OCI-LY1 (cell line): Measurements from ENCODE around the gene VPS35L.

Source experiments
- H2AFZ ChIP-seq: fragments of 200-600 bp; sonication (generic), shearing (Covaris generic); 2 replicates; pipeline ENCODE4 v1.6.0; 2014; ENCODE audit warnings: antibody characterized with exemption, mild to moderate bottlenecking, low read length
- H3F3A ChIP-seq: fragments of 200-600 bp; sonication (generic), shearing (Covaris generic); 2 replicates; pipeline ENCODE4 v1.6.0; 2014; ENCODE audit warnings: mild to moderate bottlenecking, antibody characterized with exemption, low read length, moderate library complexity; ENCODE audit not compliant: insufficient read depth
- H3K27ac ChIP-seq: fragments of 200-600 bp; sonication (generic); 2 replicates; pipeline ENCODE4 v1.5.1; 2014; ENCODE audit warnings: low read length, mixed run types, mild to moderate bottlenecking, low read depth; ENCODE audit not compliant: poor library complexity, severe bottlenecking
- H3K27me3 ChIP-seq: fragments of 200-600 bp; sonication (generic); 2 replicates; pipeline ENCODE4 v1.6.0; 2014; ENCODE audit warnings: antibody characterized with exemption, mild to moderate bottlenecking, low read length, moderate library complexity; ENCODE audit not compliant: insufficient read depth
- H3K36me3 ChIP-seq: fragments of 200-600 bp; sonication (generic); 2 replicates; pipeline ENCODE4 v1.6.1; 2014; ENCODE audit warnings: mild to moderate bottlenecking, antibody characterized with exemption, low read length, moderate library complexity, mixed read lengths; ENCODE audit not compliant: insufficient read depth
- H3K4me1 ChIP-seq: fragments of 200-600 bp; sonication (generic); 2 replicates; pipeline ENCODE4 v1.5.1; 2014; ENCODE audit warnings: mild to moderate bottlenecking, low read length, moderate library complexity; ENCODE audit not compliant: insufficient read depth, severe bottlenecking
- H3K4me2 ChIP-seq: fragments of 200-600 bp; sonication (generic), shearing (Covaris generic); 2 replicates; pipeline ENCODE4 v1.6.1; 2014; ENCODE audit warnings: low read length
- H3K4me3 ChIP-seq: fragments of 200-600 bp; sonication (generic); 2 replicates; pipeline ENCODE4 v1.5.1; 2014; ENCODE audit warnings: low read length, low read depth, mild to moderate bottlenecking, mixed read lengths; ENCODE audit not compliant: poor library complexity, severe bottlenecking
- H3K79me2 ChIP-seq: fragments of 200-600 bp; shearing (Covaris generic); 2 replicates; pipeline ENCODE4 v1.6.1; 2016; ENCODE audit warnings: mixed run types, low read length, mixed read lengths; ENCODE audit not compliant: insufficient read depth
- H3K9ac ChIP-seq: fragments of 200-600 bp; sonication (generic), shearing (Covaris generic); 2 replicates; pipeline ENCODE4 v1.6.1; 2014; ENCODE audit warnings: mild to moderate bottlenecking, low read length, mixed read lengths
- H3K9me2 ChIP-seq: fragments of 200-600 bp; sonication (generic), shearing (Covaris generic); 2 replicates; pipeline ENCODE4 v1.6.1; 2014; ENCODE audit warnings: low read depth, mild to moderate bottlenecking, low read length, mixed read lengths
- H3K9me3 ChIP-seq: fragments of 200-600 bp; shearing (Covaris generic); 2 replicates; pipeline ENCODE4 v1.6.1; 2014; ENCODE audit warnings: low read length, mixed read lengths
- H4K20me1 ChIP-seq: fragments of 200-600 bp; sonication (generic), shearing (Covaris generic); 2 replicates; pipeline ENCODE4 v1.6.0; 2016; ENCODE audit warnings: mild to moderate bottlenecking, low read length; ENCODE audit not compliant: insufficient read depth
- CTCF ChIP-seq: fragments of 200-600 bp; sonication (generic), shearing (Covaris generic); IDR thresholded peaks from 2 replicates; pipeline ENCODE4 v1.5.1; 2017; ENCODE audit warnings: mild to moderate bottlenecking, antibody characterized with exemption, low read length, moderate library complexity, mixed read lengths
- EZH2 ChIP-seq: fragments of 200-600 bp; sonication (generic), shearing (Covaris generic); IDR thresholded peaks from 2 replicates; pipeline ENCODE4 v1.8.0; 2017; ENCODE audit warnings: borderline replicate concordance, mixed run types, mild to moderate bottlenecking, antibody characterized with exemption, low read length, moderate library complexity, mixed read lengths

VPS35L gene

GRCh38 chr16:19560078-19560477 is 4.6 kb downstream of the VPS35L start:
- Histone ChIP-seq H3K9me3 (no peaks in the 10 kb centered on the region), H4K20me1 (no peaks in the 10 kb centered on the region), H3K9ac (no peak overlapping the region), H3F3A (no peaks in the 10 kb centered on the region), H3K27me3 (no peaks in the 10 kb centered on the region), H3K4me2 (no peak overlapping the region), H3K79me2 (no peaks in the 10 kb centered on the region), H3K4me3 (no peak overlapping the region), H3K4me1 (peaks cover 10% of the 10 kb centered on the region), H3K27ac (no peak overlapping the region), H2AFZ (no peak overlapping the region), H3K36me3 (peaks cover 6% of the 10 kb centered on the region), H3K9me2 (no peaks in the 10 kb centered on the region)
- no peak for TF ChIP-seq EZH2
- TF ChIP-seq CTCF = no peak

DNA sequence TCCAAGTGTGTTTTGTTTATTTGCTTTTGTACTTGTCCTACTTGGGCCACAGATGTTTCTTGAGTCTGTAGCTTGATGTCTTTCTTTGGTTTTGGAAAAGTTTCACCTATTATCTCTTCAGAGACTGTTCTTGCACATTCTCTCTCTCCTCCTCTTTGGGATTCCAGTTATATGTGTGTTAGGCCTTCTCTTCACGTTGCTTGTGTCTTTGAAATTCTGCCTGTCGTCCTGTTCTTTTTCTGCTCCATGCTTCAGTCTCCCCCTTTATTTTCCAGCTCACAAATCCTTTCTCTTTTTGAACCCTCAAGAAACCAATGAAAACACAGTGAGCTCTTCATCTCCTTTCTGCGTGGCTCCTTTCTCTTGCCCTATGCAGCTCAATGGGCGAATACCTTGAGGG is 7.9 kb downstream of the VPS35L start:
- Histone ChIP-seq H4K20me1 (no peaks in the 10 kb centered on the region), H3K4me1 (no peaks in the 10 kb centered on the region), H3K36me3 (peaks cover 20% of the 10 kb centered on the region), H3K79me2 (no peaks in the 10 kb centered on the region), H3K4me2 (no peak overlapping the region), H3K4me3 (no peak overlapping the region), H3K9me3 (no peaks in the 10 kb centered on the region), H3K9ac (no peak overlapping the region), H2AFZ (no peak overlapping the region), H3K27me3 (no peaks in the 10 kb centered on the region), H3K27ac (no peak overlapping the region), H3K9me2 (no peaks in the 10 kb centered on the region), H3F3A (no peaks in the 10 kb centered on the region)
- TF ChIP-seq EZH2 (no peak), CTCF (no peak)

DNA sequence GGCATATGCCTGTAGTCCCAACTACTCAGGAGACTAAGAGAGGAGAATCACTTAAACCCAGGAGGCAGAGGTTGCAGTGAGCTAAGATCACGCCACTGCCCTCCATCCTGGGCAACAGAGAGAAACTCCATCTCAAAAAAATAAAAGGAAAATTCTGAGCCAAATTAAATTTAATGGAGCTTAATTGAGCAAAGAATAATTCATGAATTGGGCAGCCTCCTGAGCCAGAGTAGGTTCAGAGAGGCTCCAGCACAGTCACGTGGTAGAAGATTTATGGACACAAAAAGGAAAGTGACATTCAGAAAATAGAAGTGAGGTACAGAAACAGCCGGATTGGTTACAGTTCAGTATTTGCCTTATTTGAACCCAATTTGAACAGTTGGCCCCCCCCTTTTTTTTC is 10.9 kb downstream of the VPS35L start:
- TF ChIP-seq EZH2 (no peak), CTCF (no peak)
- Histone ChIP-seq H3K9me2 (no peaks in the 10 kb centered on the region), H3K4me3 (no peak overlapping the region), H4K20me1 (no peaks in the 10 kb centered on the region), H3K4me1 (no peaks in the 10 kb centered on the region), H3K79me2 (no peaks in the 10 kb centered on the region), H3K9ac (no peak overlapping the region), H3K4me2 (no peak overlapping the region), H3K9me3 (no peaks in the 10 kb centered on the region), H3K36me3 (peaks cover 25% of the 10 kb centered on the region), H3K27ac (no peak overlapping the region), H2AFZ (no peak overlapping the region), H3K27me3 (no peaks in the 10 kb centered on the region), H3F3A (no peaks in the 10 kb centered on the region)
